Testis (tissue), 3 donors: ENCODE data around the gene WDR4. TPM values are rescaled to one million over a fixed set of nuclear protein-coding genes. Genes with fewer than 3 reads are reported as not detected.

Source experiments
- DNase-seq: peaks from one replicate; pipeline ENCODE4 v3.0.0-alpha.2; 2019
- H3K27ac ChIP-seq, 2 donors: fragments of 200-600 bp; sonication (generic); one replicate each; pipeline ENCODE4 v1.5.1; 2019
- H3K27me3 ChIP-seq: fragments of 200-600 bp; sonication (generic); one replicate; pipeline ENCODE4 v1.5.1; 2019
- H3K36me3 ChIP-seq: fragments of 200-600 bp; sonication (generic); one replicate; pipeline ENCODE4 v1.5.1; 2017; ENCODE audit warnings: low read depth; ENCODE audit errors: missing control alignments
- H3K4me1 ChIP-seq: fragments of 200-600 bp; sonication (generic); one replicate; pipeline ENCODE4 v1.5.1; 2019
- H3K4me3 ChIP-seq, 2 donors: fragments of 200-600 bp; sonication (generic); one replicate each; pipeline ENCODE4 v1.5.1; 2017 to 2019
- H3K9me3 ChIP-seq: fragments of 200-600 bp; sonication (generic); one replicate; pipeline ENCODE4 v1.5.1; 2017
- POLR2A ChIP-seq: fragments of 450-650 bp; IDR thresholded peaks from one replicate; pipeline ENCODE4 v1.6.1; 2017; ENCODE audit warnings: antibody characterized with exemption, mild to moderate bottlenecking, moderate library complexity
- WGBS, 2 donors: methylation state at CpG; one replicate each; pipeline ENCODE4 v1.1.5; 2018; 5-methylcytosine and 5-hydroxymethylcytosine counted together
- intact Hi-C: fragments of 100-400 bp; cut with DNase I; formaldehyde crosslinking; loops from one replicate; pipeline ENCODE4 v1.15.1; 2023; ENCODE audit warnings: low total_unique reads
- polyA plus RNA-seq: library from polyadenylated mRNA; stranded (reverse); fragments of 350-450 nt; fragmentation: Illumina TruSeq; extraction: RNeasy Lipid Tissue Mini Kit (QIAGEN cat#74804); gene quantifications from one replicate; pipeline ENCODE4 v1.2.3, GENCODE V29; 2014; ENCODE audit warnings: low read depth, low replicate concordance; ENCODE audit not compliant: insufficient read depth
- total RNA-seq, 2 donors: library from RNA; depleted of rRNA; stranded (reverse); fragments of >200 nt; gene quantifications; one replicate each; pipeline ENCODE4 v1.2.3, GENCODE V29; 2016
- TF ChIP-seq, protein P1 (sequence below), 3 experiments: fragments of 450-650 bp in 2 of 3; fragments of 200-600 bp in 1 of 3; sonication (generic) in 1 of 3; IDR thresholded peaks; one replicate each; pipeline ENCODE4 v1.5.1; 2016 to 2019; ENCODE audit warnings: antibody characterized with exemption in 3 of 3, mild to moderate bottlenecking in 2 of 3, moderate library complexity in 1 of 3

The WDR4 gene
- total and polyA plus RNA-seq, 3 donors from 2014 or later: 14.2 to 24.9 (median 24.8) TPM

DNA sequence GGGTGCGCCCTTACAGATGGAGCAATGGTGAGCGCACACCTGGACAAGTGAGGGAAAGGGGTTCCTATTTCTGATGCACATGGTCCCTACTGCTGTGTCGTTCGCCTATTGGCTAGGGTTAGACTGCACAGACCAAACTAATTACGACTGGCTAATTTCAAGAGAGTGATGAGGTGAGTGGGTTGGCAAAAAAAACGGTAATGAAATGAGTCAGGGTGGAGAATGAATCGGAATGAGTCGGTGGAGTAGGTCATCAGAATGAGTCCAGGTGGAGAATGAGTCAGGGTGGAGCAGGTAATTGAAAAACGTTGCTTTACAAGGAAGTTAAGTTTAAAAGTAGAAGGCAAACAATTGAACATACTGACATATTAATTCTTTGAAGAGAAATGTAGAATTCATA lies 79.8 kb downstream of the WDR4 start:
- no peaks in the 10 kb centered on the region for H3K9me3 ChIP-seq
- TF ChIP-seq, protein P1, sequence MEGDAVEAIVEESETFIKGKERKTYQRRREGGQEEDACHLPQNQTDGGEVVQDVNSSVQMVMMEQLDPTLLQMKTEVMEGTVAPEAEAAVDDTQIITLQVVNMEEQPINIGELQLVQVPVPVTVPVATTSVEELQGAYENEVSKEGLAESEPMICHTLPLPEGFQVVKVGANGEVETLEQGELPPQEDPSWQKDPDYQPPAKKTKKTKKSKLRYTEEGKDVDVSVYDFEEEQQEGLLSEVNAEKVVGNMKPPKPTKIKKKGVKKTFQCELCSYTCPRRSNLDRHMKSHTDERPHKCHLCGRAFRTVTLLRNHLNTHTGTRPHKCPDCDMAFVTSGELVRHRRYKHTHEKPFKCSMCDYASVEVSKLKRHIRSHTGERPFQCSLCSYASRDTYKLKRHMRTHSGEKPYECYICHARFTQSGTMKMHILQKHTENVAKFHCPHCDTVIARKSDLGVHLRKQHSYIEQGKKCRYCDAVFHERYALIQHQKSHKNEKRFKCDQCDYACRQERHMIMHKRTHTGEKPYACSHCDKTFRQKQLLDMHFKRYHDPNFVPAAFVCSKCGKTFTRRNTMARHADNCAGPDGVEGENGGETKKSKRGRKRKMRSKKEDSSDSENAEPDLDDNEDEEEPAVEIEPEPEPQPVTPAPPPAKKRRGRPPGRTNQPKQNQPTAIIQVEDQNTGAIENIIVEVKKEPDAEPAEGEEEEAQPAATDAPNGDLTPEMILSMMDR (IDR thresholded peaks at IDR 0.05): no peak
- TF ChIP-seq POLR2A: no peak
- intact Hi-C loops: no loop called here
- no peak overlapping the region for H3K4me3 ChIP-seq
- H3K27ac ChIP-seq: no peak overlapping the region
- H3K4me1 ChIP-seq: no peaks in the 10 kb centered on the region
- no peak for DNase-seq
- WGBS, 2 donors: 87 to 88% methylated on average over 9 of the region's 9 CpGs
- H3K27me3 ChIP-seq: no peaks in the 10 kb centered on the region
- H3K36me3 ChIP-seq: no peaks in the 10 kb centered on the region

Other genes with a start within 250 kb of the WDR4 start
- gene PDE9A, start 225.9 kb downstream of the WDR4 start, total RNA-seq: 1 to 10 TPM; 5.7 to 6.3 TPM
- gene PDE9A, start 225.9 kb downstream of the WDR4 start, polyA plus RNA-seq: 6.4 TPM
- gene NDUFV3, start 13.8 kb upstream of the WDR4 start, total RNA-seq: 10 to 100 TPM; 37.8 to 53.3 TPM
- 35.2 TPM for gene NDUFV3, start 13.8 kb upstream of the WDR4 start, polyA plus RNA-seq
- gene ERVH48-1, start 46.1 kb upstream of the WDR4 start, total RNA-seq: under 1 TPM; 0.25 to 0.47 TPM
- 0.24 TPM for gene ERVH48-1, start 46.1 kb upstream of the WDR4 start, polyA plus RNA-seq
- 10 to 100 TPM; 22.1 to 38.8 TPM for gene PKNOX1, start 95.0 kb upstream of the WDR4 start, total RNA-seq
- gene PKNOX1, start 95.0 kb upstream of the WDR4 start, polyA plus RNA-seq: 82.5 TPM
- gene CBS, start 196.3 kb upstream of the WDR4 start, total RNA-seq: 10 to 100 TPM in 1 of 2 donors, 1 to 10 TPM in 1; 8.0 to 37.2 TPM
- gene CBS, start 196.3 kb upstream of the WDR4 start, polyA plus RNA-seq: 5.4 TPM
- 10 to 100 TPM; 57.2 to 84.3 TPM for gene U2AF1, start 228.0 kb upstream of the WDR4 start, total RNA-seq
- 106 TPM for gene U2AF1, start 228.0 kb upstream of the WDR4 start, polyA plus RNA-seq